MM.1S (cell line): ENCODE data around the gene PPIF.

ENCODE experiments used
- DNase-seq: peaks from one replicate; pipeline ENCODE4 v3.0.0-alpha.2; 2015
- H2AFZ ChIP-seq: fragments of 300-600 bp; sonication (generic); 2 replicates; pipeline ENCODE4 v1.6.0; 2016; ENCODE audit warnings: antibody characterized with exemption, low read length
- H3F3A ChIP-seq: fragments of 300-600 bp; sonication (generic); 2 replicates; pipeline ENCODE4 v1.6.1; 2016; ENCODE audit warnings: mild to moderate bottlenecking, antibody characterized with exemption, low read length, moderate library complexity, mixed read lengths; ENCODE audit not compliant: insufficient read depth
- H3K27ac ChIP-seq: fragments of 300-600 bp; sonication (generic); 2 replicates; pipeline ENCODE4 v1.5.1; 2016; ENCODE audit warnings: mild to moderate bottlenecking, low read length
- H3K27me3 ChIP-seq: fragments of 300-600 bp; sonication (generic); replicated peaks from 2 replicates; pipeline ENCODE4 v1.6.0; 2016; ENCODE audit warnings: low read length; ENCODE audit not compliant: insufficient read depth
- H3K36me3 ChIP-seq: fragments of 300-600 bp; sonication (generic); replicated peaks from 2 replicates; pipeline ENCODE4 v1.6.1; 2016; ENCODE audit warnings: mild to moderate bottlenecking, low read length, mixed read lengths; ENCODE audit not compliant: insufficient read depth
- H3K4me1 ChIP-seq: fragments of 300-600 bp; sonication (generic); 2 replicates; pipeline ENCODE4 v1.6.1; 2016; ENCODE audit warnings: low read length, mixed read lengths
- H3K4me2 ChIP-seq: fragments of 300-600 bp; sonication (generic); 2 replicates; pipeline ENCODE4 v1.6.0; 2016; ENCODE audit warnings: low read depth, low read length
- H3K4me3 ChIP-seq: fragments of 300-600 bp; sonication (generic); 2 replicates; pipeline ENCODE4 v1.5.1; 2016; ENCODE audit warnings: low read length, mixed read lengths
- H3K79me2 ChIP-seq: fragments of 300-600 bp; sonication (generic); 2 replicates; pipeline ENCODE4 v1.6.1; 2016; ENCODE audit warnings: mixed run types, low read length, mixed read lengths
- H3K9ac ChIP-seq: fragments of 300-600 bp; sonication (generic); 2 replicates; pipeline ENCODE4 v1.6.1; 2016; ENCODE audit warnings: low read length, mixed read lengths
- H3K9me2 ChIP-seq: fragments of 300-600 bp; sonication (generic); replicated peaks from 2 replicates; pipeline ENCODE4 v1.6.1; 2016; ENCODE audit warnings: mild to moderate bottlenecking, low read length, mixed read lengths; ENCODE audit not compliant: insufficient read depth
- H3K9me3 ChIP-seq: fragments of 300-600 bp; sonication (generic); replicated peaks from 2 replicates; pipeline ENCODE4 v1.6.1; 2016; ENCODE audit warnings: mild to moderate bottlenecking, low read length, mixed read lengths; ENCODE audit not compliant: insufficient read depth
- H4K20me1 ChIP-seq: fragments of 300-600 bp; sonication (generic); 2 replicates; pipeline ENCODE4 v1.6.1; 2016; ENCODE audit warnings: mild to moderate bottlenecking, low read length, moderate library complexity, mixed read lengths; ENCODE audit not compliant: insufficient read depth
- EZH2 ChIP-seq: fragments of 300-600 bp; sonication (generic); optimal IDR thresholded peaks from 2 replicates; pipeline ENCODE3; 2017; ENCODE audit warnings: low read depth, mild to moderate bottlenecking, antibody characterized with exemption, low read length, mixed read lengths
- EZH2phosphoT487 ChIP-seq: fragments of 300-600 bp; sonication (generic); IDR thresholded peaks from 2 replicates; pipeline ENCODE4 v1.6.1; 2018; ENCODE audit warnings: antibody characterized with exemption, low read length
- TF ChIP-seq, protein P1 (sequence below): fragments of 300-600 bp; sonication (generic); IDR thresholded peaks from 2 replicates; pipeline ENCODE4 v1.5.1; 2016; ENCODE audit warnings: antibody characterized with exemption, low read length, mixed read lengths

The PPIF gene

DNA sequence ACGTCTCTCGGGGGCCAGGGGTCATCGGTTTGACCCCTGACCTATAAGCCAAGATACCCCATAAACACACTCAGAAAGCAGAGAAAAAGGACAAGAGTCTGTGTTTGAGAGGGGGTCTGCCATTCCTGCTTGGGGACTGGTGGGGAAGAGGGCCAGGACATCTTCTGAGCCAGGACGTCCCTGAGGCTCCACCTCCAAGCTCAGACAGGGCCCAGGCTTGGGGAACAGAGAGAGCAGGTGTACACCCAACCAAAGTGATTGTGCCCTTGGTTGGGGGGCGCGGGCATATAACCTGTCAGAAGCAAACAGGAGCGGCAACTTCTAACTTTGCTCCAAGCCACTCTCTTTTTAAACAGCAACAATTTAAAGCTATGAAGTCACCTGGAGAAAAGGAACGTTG lies 33.9 kb upstream of the PPIF start:
- TF ChIP-seq EZH2phosphoT487 (no peak), EZH2 (no peak)
- TF ChIP-seq, protein P1, sequence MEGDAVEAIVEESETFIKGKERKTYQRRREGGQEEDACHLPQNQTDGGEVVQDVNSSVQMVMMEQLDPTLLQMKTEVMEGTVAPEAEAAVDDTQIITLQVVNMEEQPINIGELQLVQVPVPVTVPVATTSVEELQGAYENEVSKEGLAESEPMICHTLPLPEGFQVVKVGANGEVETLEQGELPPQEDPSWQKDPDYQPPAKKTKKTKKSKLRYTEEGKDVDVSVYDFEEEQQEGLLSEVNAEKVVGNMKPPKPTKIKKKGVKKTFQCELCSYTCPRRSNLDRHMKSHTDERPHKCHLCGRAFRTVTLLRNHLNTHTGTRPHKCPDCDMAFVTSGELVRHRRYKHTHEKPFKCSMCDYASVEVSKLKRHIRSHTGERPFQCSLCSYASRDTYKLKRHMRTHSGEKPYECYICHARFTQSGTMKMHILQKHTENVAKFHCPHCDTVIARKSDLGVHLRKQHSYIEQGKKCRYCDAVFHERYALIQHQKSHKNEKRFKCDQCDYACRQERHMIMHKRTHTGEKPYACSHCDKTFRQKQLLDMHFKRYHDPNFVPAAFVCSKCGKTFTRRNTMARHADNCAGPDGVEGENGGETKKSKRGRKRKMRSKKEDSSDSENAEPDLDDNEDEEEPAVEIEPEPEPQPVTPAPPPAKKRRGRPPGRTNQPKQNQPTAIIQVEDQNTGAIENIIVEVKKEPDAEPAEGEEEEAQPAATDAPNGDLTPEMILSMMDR = no peak
- Histone ChIP-seq H3K27me3 (no peaks in the 10 kb centered on the region), H3K9ac (no peak overlapping the region), H3K79me2 (no peaks in the 10 kb centered on the region), H4K20me1 (no peaks in the 10 kb centered on the region), H3F3A (peaks cover 26% of the 10 kb centered on the region), H3K4me2 (no peak overlapping the region), H3K36me3 (no peaks in the 10 kb centered on the region), H3K9me3 (no peaks in the 10 kb centered on the region), H3K4me3 (no peak overlapping the region), H3K4me1 (peaks cover 29% of the 10 kb centered on the region), H3K27ac (no peak overlapping the region), H2AFZ (no peak overlapping the region), H3K9me2 (no peaks in the 10 kb centered on the region)
- DNase-seq = no peak

DNA sequence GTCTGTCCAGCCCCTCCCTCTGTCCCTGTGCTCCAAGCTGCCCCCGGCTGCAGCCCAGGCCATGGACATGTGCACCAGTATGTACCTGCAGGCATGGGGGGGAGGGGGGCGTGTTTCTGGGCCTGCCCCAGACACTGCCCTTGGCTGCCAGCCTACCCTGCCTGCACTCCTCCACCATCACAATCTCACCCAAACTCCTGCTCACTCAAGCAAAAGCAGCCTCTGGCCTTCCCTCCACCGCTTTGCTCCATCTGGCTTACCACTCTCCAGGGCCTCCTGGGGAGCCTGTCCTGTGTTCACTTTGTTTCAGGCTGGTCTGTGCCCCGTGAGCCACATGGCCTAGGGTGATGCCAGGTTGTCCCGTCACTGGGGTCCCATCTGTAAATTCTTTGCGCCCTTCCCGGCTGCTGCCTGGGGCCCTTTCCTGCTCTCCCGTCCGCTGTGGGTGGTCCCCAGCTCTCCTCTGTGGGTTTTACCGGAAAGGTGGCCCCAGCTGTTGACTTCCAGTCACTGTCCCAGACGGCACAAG lies 33.3 kb upstream of the PPIF start:
- peaks cover 36% of the 10 kb centered on the region for H3K4me1 ChIP-seq
- H3K9ac ChIP-seq = no peak overlapping the region
- peaks cover 26% of the 10 kb centered on the region for H3F3A ChIP-seq
- no peak overlapping the region for H3K4me3 ChIP-seq
- no peaks in the 10 kb centered on the region for H4K20me1 ChIP-seq
- H3K36me3 ChIP-seq = no peaks in the 10 kb centered on the region
- no peaks in the 10 kb centered on the region for H3K9me2 ChIP-seq
- no peak overlapping the region for H3K27ac ChIP-seq
- DNase-seq = no peak
- H3K27me3 ChIP-seq = no peaks in the 10 kb centered on the region
- H3K9me3 ChIP-seq = no peaks in the 10 kb centered on the region
- no peak overlapping the region for H3K4me2 ChIP-seq
- no peak overlapping the region for H2AFZ ChIP-seq
- TF ChIP-seq EZH2phosphoT487 (no peak), EZH2 (no peak)
- TF ChIP-seq, protein P1 = no peak
- no peaks in the 10 kb centered on the region for H3K79me2 ChIP-seq

DNA sequence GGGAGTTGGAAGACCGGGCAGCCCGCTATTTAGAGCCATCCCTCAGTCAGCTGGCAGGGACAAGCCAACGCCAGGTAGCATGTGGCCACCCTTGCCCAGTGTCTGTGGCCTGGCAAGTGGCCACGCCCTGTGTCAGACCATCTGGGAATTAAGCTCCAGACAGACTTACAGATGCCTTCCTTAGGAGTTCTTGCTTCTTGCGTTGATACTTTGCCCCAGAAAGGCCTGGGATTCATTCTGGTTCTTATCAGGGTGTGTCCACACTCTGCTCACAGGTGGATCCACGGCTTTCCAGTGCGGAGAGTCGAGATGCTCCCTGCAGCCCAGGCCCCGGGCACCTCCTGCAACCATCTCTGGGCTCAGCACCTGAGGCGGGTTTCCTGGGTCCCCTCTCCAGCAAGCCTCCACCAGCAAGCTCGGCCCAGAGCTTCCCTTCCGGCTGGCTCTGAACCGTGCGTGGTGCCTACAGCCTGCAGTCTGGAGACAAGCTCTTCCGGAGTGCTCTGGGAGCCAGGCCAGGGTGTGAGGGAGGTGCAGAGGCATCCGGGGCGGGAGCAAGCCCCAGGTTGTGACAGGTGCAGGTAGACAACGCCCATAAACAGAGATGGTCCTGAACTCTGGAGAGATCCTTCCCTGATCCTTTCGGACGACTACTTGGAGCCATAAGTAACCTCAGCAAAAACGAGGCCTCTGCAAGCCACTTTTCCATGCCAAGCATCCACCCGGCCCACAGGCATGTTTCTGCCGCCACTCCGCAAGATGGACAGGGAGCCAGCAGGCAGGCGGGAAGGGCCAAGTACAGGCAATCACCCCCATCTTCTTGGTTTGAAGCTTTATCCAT lies 32.3 kb upstream of the PPIF start:
- H3K36me3 ChIP-seq = no peaks in the 10 kb centered on the region
- H2AFZ ChIP-seq = no peak overlapping the region
- no peaks in the 10 kb centered on the region for H3K9me3 ChIP-seq
- H3F3A ChIP-seq = peaks cover 26% of the 10 kb centered on the region
- H3K4me3 ChIP-seq = no peak overlapping the region
- no peaks in the 10 kb centered on the region for H3K79me2 ChIP-seq
- no peak overlapping the region for H3K9ac ChIP-seq
- H3K27ac ChIP-seq = no peak overlapping the region
- TF ChIP-seq, protein P1 = no peak
- TF ChIP-seq EZH2phosphoT487 (no peak), EZH2 (no peak)
- H3K4me1 ChIP-seq = peaks cover 37% of the 10 kb centered on the region
- H3K27me3 ChIP-seq = no peaks in the 10 kb centered on the region
- no peaks in the 10 kb centered on the region for H3K9me2 ChIP-seq
- no peaks in the 10 kb centered on the region for H4K20me1 ChIP-seq
- DNase-seq = no peak
- H3K4me2 ChIP-seq = no peak overlapping the region
